ENCODE results near the gene HOXA2.

HOXA2 gene

DNA sequence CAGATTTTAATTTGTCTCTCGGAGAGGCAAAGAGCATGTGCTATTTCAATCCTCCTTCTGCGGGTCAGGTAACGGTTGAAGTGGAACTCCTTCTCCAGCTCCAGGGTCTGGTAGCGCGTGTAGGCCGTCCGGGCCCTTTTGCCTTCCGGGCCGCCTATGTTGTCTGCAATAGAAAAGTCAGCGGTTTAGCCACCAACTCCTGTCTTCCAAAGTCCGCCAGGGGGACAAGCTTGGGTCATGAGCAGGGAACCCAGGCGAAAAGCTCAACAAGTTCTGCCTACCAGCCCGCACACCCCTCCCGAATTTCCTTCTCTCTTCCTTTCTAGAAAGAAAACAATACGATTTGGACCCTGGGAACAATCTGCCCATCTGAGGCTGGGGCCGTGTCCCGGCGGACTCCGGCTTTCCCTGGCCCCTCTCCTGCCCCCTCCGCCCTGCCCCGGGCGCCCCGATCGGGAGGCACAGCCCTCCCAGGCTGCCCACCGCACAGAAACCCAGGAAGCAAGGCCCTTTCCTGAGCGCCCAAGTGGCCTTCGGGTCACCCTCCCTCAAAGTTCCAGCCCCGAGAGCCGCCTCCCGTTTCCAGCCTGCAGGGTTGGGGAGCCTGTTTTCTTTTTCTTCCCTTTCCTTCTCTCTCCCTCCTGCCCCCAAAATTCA is 39.6 kb upstream of the HOXA2 start:
- no peak for DNase-seq

DNA sequence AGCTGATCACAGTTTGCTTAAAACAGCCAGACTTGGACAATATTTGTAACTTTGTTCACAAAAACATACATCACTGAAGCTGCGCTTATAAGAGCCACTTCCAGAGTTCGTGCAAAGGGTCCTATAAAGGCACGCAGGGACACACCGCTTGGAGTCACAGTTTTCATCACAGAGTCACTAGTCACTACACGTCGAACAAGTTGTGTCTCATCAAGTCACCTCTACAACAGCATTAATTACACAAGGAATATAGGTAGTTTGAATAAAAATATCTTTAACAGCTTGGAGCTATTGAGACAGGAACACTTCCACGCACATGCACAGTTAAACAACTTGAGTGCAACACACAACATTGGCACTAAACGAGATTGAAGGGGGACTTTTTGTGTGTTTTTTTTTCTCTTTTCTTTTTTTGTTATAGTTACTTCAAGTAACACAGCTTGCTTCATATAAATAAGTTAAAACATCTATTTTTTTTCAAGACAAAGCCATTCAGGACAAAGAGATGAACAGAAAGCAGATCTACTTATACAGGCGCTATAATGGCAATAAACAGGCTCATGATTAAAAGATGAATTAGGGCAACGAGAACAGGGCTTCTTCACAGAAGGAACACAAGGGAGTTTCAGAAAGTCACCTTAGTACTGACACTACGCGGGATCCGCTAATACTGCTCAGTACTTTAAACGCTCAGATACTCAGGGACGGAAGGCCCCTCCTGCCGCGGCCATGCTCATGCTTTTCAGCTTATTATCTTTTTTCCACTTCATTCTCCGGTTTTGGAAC is 38.8 kb upstream of the HOXA2 start:
- DNase-seq: no peak

DNA sequence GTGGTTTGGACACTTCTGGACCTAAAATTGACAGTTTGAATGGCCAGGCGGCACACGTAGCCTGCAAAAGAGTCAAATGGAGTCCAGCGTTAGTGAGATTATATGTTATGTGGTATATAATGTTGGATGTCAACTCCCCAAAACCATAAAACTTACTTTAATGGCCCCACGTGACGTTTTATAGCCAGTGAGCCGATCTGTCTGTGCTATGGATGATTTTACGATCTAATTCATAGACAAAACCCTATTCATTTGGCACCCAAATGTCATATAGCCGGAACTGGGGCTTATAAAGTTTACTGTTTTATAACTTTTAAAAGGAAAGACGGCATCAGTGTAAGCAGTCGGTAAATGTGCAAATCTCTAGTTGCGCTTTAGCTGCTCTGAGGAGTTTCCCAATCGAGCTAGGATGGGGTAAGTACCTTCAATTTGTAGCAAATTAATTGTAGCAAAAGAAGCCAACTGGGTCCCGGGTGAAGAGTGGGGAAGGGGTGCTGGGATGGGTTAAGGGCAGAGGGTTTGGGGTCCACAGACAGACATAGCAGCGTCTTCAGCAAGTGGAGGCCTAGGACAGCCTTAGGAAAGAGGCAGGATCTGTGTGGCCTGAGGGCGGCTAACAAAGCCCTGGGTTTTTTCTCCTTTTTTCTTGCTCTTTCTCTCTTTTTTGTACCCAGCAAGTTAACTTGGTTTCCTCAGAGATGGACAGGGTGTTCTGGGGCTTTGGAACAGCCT is 37.8 kb upstream of the HOXA2 start:
- DNase-seq: no peak

DNA sequence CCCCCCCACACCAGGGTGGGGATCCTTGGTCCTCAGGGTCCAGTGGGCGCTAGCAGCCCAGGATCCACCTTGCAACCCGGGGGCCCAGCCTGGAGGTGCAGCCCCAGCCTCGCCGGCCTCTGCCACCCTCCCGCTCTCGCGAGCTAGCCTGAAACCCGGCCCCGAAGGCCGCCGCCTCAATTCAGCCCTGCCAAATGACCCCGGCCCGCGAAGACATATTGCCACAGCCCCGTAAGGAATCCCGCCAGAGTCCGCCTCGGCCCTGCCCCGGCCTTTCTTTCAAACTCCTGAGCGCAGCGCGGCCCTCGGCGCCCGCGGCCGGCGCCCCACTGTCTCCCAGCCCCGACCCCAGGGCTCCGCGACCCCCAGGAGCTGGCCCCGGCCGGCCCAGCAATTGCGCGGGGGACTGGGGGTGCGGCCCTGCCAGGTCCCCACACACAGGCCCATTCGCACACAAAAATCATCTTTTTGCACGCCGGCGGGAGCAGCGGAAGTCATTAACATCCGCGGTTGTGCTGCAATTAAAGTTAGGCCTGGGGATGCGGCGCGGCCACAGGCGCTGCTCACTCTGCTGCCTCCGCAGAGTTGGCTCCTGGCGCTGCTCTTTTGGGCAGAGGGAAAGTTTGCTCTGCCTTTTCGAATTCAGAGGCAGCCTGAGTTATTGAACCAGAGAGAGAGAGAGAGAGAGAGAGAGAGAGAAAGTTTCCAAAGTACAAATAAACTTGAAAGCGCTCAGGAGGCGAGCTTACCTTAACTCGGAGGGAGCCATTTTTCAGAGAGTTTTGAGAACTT is 37.0 kb upstream of the HOXA2 start:
- no peak for DNase-seq

DNA sequence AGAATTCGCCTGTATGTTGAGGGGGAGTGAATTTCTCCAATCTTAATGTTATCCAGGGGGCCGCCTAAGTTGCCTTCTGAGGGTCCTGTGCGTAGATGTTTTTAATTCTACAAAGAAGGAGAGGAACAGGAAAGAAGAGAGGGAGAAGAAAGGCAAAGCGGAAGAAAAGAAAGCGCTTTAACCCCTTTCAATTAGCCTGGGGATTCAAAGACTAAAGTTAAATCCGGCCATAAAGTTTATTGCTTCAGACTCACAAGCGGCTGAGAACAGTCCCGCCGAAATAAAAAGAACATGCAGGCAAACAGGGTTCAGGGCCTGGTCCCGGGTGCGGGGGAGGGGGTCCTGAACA is 36.5 kb upstream of the HOXA2 start:
- DNase-seq: no peak

DNA sequence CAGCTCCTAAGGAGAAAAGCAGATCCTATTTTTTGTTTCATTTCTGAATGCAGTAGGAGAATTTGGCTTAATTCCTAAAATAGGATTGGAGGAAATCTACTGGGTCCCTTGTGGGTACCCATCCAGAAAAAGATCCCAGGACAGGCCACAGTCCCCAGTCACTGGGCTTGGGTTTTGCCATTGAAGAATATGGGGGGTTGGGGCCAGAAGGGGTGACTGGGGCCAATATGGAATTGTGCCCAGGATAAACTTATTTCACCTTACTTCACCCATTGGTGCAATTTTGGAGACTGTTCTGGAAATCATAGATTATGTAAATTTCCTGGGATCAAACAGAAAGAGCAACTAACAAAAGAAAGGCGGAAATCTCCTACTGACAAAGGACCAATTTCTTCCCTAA is 36.0 kb upstream of the HOXA2 start:
- no peak for DNase-seq

DNA sequence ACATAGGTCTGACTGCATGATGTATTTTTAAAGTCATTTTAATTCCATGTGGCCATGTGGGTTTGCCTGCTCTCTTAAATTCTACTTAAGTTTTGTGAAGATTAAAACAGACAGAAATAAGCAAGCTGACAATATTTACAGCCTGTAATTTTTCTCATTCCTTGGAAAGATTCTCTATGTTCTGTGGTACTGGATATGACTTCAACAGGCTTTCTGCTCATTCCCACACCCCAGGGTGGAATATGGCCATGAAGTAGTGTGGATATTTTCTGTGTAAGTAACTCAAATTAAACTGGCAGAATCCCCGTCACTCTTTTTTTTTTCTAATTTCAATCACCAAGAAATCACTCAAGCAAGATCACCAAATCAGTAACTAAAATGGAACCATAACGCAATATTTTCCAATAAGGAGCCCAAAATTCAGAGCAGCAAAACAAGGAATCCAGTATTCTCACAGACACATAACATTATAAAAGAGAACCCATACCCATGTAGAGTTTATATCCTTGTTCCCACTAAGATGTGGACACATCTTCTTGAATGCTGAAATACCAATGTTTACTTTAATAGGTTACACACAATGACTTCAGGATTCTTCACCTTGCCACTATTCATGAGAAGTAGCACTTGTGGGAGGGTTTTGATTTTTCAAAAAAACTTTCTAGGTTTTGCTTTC is 35.3 kb upstream of the HOXA2 start:
- DNase-seq: no peak

DNA sequence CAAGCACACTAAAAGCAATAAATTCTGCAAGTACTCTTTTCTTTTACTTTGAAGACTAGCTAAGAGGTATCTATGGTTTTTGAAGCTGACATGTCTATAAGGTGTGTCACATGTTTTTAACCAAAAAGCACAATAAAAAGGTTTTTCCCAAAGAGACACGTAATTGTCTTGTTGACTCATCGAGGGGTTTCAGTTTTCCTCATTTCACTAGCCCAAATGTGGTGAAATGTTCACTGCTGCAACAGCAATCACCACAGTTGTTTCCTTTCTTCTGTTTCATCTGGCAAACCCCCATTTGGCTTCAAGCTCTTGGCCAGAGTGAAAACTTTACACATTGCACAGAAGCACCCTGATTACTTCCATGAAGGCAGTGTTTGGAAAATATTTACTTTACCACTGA is 31.9 kb upstream of the HOXA2 start:
- no peak for DNase-seq

DNA sequence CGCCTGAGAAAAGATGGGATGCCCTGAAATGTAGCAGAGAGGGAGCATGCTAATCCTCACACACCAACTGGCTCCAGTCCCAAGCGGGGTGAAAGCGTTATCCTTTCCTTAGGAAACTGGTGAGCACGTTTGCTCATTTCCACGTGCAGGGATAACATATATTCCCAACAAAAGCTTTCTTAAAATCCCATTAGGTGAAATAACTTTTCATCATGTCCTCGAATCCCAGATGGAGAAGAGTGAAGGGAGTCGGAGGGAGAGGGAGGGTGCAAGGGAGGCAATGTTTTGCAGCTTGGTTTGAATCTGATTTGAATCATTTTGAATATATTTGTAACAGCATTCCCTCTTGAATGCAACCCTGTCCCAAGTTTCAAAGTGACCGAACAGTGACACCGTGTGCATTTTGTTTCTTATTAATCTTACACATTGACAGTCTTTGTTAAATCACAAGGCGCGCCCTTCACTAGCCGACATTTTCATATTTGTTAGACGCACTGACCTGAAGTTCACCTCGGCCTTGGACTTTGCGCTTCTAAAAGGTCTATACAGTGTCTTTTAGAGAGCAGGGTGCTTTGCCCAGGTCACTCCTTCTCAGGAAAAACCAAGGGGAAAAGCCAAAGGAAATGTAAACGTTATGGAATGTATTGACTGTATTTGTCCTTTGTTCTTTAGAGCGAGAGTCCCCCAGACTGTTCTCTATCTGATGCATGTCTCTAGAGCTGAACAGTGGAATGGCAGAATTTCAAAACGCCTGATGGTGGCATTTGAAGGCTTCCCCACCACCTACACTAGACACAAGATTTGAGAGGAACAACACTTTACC is 31.1 kb upstream of the HOXA2 start:
- DNase-seq: no peak

DNA sequence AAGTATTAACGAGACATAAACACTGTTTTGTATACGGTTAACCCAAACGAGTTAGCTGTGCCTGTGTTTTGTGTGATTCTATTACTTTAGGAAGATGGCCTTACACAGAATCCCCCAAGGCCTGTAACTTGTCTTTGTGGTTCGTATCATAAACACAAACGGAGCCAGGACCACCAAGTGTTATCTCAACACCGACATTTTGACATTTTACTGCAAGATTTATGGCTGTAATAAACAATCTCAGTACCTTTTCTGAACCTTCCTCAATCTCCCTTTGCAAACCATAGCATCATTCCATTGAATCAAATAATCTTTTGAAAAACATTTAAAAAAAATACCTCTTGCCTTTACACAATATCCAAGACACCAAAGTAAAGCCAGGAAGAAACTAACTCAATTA is 30.5 kb upstream of the HOXA2 start:
- DNase-seq: no peak

DNA sequence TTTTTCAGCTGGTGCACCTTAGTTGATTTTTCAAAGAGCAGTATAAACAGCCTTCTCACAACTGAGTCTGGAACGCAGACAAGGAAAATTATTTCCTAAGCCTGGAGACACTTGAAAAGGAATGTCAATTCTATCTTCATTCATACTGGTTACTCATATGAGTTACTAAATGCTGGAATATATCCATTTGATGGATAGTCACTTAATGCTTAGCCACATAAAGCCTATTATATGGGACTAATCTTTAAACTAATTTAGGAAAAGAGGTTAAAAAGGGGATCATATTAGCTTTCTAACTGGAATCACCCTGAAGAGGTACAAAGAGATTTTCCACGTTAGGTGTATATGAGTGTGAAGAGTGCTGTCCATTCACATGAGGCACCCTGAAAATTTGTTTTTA is 29.7 kb upstream of the HOXA2 start:
- DNase-seq: no peak

DNA sequence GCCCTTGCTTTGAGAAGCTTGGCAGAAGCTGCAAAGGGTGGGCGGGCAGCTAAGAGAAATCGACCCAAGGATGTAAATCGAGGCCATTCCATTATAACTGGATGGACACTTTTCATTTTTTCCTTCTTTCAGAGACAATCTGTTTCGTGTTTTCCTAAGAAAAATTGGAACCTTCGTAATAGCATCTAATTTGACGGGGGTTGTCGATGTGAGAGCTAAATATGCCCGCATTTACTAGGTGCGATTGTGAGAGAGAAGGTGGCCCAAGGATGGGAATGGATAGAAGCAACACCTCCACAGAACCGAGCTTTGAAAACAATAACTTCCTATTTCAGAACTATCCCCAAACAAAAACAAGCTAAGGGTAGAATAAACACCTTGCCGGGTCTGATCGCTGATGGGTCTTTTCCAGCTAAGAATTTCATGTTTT is 28.9 kb upstream of the HOXA2 start:
- no peak for DNase-seq

DNA sequence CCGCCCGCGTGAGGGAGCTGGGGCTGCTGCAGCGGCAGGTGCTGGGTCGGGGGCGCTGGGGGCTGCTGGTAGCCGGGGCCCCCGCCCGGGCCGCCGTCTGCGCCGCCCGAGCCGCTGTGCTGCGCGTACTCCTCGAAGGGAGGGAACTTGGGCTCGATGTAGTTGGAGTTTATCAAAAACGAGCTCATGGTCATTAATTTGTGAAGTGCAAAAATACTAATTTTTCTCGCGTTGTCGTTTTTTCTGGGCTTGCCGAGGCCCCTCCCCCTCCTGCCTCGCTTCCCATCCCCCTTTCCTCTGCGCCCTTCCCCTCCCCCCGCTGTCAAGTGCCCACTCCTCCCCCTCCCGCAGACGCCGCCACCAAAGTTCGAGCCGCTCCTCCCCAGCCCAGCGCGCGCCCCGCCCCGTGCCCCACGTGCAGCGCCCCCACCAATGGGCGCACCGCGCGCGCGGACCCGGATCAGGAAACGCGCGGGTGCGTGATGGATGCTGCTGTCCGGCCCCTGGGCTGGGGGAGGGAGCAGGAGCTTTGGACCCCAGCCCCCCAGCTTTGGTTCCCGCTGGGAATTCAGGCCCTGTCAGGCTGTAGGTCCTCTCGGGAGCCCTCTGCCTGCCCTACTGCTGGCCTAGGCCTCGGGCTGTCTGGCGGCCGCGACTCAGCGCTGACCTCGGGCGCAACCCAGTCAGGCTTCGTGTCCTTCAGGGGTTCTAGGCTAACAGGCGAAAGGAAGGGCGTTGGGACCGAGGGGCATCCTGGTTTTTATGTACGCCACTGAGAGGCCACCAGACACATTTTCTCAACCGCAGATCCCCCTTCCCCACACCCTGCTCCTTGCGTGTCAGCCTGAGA is 28.3 kb upstream of the HOXA2 start, which contains the start of gene HOXA4:
Gene HOXA4, minus strand, starts transcription at position 218 of the 850 bp plus-strand sequence. Its CDS starts 24 bp downstream, at position 194.
- peak in 9 of 51 donors; percentile 1 to 22 (median 14) for DNase-seq

DNA sequence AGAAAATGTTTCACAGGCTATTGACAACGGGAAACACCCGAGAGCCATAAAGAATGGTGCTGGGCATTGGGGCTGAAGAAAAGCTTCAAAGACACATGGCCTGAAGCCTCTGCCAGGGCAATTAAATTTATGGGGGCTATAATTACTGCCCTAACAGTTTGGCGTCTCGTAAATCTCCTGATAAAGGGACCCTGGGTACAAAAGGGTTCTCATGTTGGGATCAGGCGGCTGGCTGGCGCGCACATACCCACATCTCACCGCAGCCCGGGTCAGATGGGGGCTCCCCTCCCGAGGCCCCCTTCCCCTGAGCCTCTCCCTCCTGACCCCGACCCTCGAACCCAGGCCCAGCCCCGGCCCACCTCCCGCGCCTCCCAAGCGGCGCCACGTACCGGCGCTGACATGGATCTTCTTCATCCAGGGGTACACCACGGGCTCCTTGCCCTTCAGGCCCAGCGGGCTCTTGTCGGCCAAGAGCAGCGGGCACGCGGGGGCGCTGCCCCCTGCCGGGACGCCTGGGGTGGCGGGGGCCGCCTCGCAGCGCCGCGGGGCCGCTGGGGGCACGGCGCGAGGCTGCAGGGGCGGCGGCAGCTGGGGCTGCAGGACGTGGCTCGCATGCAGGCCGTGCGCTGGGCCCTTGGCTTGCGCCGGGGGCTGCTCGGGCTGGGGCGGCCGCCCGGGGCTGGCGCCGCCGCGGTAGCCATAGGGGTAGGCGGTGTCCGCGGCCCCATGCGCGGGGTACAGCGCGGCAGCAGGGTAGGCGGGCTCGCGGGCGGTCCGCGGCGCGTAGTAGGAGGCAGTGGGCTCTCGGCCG is 27.5 kb upstream of the HOXA2 start:
- no peak for DNase-seq

DNA sequence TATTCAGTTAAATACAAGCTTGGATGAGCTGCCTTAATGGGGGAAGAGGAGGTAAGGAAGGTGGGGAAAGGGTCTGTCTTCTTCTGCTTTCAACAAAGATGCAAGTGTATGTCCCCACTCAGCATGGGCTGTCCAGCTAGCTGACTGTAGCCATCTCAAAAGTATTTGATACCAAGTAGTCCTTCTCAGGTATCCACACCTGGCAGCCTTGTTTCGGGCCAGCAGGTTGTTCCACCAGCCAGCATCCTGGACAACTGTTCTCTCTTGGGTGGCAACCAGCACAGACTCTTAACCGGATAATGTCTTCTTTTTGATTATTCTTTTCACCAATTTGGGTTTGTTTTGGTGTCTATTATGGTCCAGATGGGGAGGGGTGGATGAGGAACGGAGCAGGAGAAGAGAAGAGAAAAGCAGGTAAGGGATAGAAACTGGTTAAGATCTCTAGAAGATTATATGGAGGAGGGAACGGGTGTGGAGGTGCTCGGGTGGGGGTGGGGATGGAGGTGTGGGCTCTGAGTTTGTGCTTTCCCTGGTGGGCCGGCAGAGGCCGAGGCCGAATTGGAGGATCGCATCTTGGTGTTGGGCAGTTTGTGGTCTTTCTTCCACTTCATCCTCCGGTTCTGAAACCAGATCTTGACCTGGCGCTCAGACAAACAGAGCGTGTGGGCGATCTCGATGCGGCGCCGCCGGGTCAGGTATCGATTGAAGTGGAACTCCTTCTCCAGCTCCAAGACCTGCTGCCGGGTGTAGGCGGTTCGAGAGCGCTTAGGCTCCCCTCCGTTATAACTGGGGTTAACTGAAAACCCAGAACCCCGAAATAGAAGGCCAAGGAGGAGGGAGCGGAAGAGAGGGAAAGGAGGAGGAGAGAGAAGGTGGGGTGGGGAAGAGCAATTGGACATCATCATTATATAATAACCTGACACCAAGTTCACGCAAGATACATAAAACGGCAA is 26.6 kb upstream of the HOXA2 start:
- no peak for DNase-seq

DNA sequence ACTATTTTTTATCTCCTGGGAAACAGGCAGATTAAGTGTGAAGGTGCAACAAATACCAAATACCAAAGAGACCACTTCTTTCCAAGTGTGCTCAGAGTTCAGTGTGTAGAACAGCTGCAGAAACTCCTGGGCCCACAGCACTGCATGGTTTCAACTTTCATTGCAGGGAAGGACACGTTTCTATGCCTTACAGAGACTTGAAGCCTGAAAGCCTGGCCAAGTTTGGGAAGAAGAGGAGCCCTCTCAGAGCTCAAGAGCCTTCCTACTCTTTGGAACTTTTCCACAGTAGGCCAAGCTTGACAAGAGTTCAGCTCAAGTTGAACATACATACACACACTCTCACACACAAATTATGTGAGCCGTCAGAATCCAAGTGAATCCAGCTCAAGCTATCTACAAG is 25.6 kb upstream of the HOXA2 start:
- no peak for DNase-seq

All from hypothalamus (tissue), 51 donors.